ENCODE measurements around the gene DPP8. TPM values are rescaled to one million over a fixed set of nuclear protein-coding genes. Genes with fewer than 3 reads are reported as not detected.

Gene DPP8
- total RNA-seq, 1 donor from 2014 or later: 30.8 TPM

GRCh38 chr15:65541231-65541820, 23.8 kb upstream of the DPP8 start:
- Histone ChIP-seq H3K36me3 (ENCODE audit: control insufficient read depth, insufficient read depth, low read length) (no peaks in the 10 kb centered on the region), H3K27me3 (ENCODE audit: control insufficient read depth, insufficient read depth, low read length) (no peaks in the 10 kb centered on the region), H3K4me3 (ENCODE audit: low read depth, low read length) (no peak overlapping the region)
- no peak for DNase-seq (ENCODE audit: low read depth)
- TF ChIP-seq CTCF (IDR thresholded peaks at IDR 0.05; ENCODE audit: insufficient read depth, low read length, poor library complexity, severe bottlenecking): no peak

GRCh38 chr15:65540314-65540713, 22.8 kb upstream of the DPP8 start:
- H3K4me3 ChIP-seq (ENCODE audit: low read depth, low read length): no peak overlapping the region
- H3K27me3 ChIP-seq (ENCODE audit: control insufficient read depth, insufficient read depth, low read length): no peaks in the 10 kb centered on the region
- no peaks in the 10 kb centered on the region for H3K36me3 ChIP-seq (ENCODE audit: control insufficient read depth, insufficient read depth, low read length)
- no peak for DNase-seq (ENCODE audit: low read depth)
- no peak for TF ChIP-seq CTCF (IDR thresholded peaks at IDR 0.05; ENCODE audit: insufficient read depth, low read length, poor library complexity, severe bottlenecking)

GRCh38 chr15:65535192-65535591, 17.7 kb upstream of the DPP8 start:
- no peak for DNase-seq (ENCODE audit: low read depth)
- TF ChIP-seq CTCF (IDR thresholded peaks at IDR 0.05; ENCODE audit: insufficient read depth, low read length, poor library complexity, severe bottlenecking): no peak
- no peak overlapping the region for H3K4me3 ChIP-seq (ENCODE audit: low read depth, low read length)
- H3K27me3 ChIP-seq (ENCODE audit: control insufficient read depth, insufficient read depth, low read length): no peaks in the 10 kb centered on the region
- no peaks in the 10 kb centered on the region for H3K36me3 ChIP-seq (ENCODE audit: control insufficient read depth, insufficient read depth, low read length)

- Histone ChIP-seq H3K27me3 (ENCODE audit: control insufficient read depth, insufficient read depth, low read length) (no peaks in the 10 kb centered on the region), H3K4me3 (ENCODE audit: low read depth, low read length) (no peak overlapping the region), H3K36me3 (ENCODE audit: control insufficient read depth, insufficient read depth, low read length) (no peaks in the 10 kb centered on the region)
- no peak for DNase-seq (ENCODE audit: low read depth)
- no peak for TF ChIP-seq CTCF (IDR thresholded peaks at IDR 0.05; ENCODE audit: insufficient read depth, low read length, poor library complexity, severe bottlenecking)
Measured at GRCh38 chr15:65533057-65533756, 15.7 kb upstream of the DPP8 start.

- H3K36me3 ChIP-seq (ENCODE audit: control insufficient read depth, insufficient read depth, low read length): no peaks in the 10 kb centered on the region
- DNase-seq (ENCODE audit: low read depth): no peak
- H3K27me3 ChIP-seq (ENCODE audit: control insufficient read depth, insufficient read depth, low read length): no peaks in the 10 kb centered on the region
- no peak overlapping the region for H3K4me3 ChIP-seq (ENCODE audit: low read depth, low read length)
- TF ChIP-seq CTCF (IDR thresholded peaks at IDR 0.05; ENCODE audit: insufficient read depth, low read length, poor library complexity, severe bottlenecking): no peak
Measured at GRCh38 chr15:65532738-65533051, 15.2 kb upstream of the DPP8 start.

Measured in kidney epithelial cell (primary cell).